ENCODE results near the gene KCNK2. TPM values are rescaled to one million over a fixed set of nuclear protein-coding genes. Genes with fewer than 3 reads are reported as not detected.

Gene KCNK2
- total RNA-seq, 4 donors from 2014 or later: 1.4 to 8.2 (median 5.2) TPM

DNA sequence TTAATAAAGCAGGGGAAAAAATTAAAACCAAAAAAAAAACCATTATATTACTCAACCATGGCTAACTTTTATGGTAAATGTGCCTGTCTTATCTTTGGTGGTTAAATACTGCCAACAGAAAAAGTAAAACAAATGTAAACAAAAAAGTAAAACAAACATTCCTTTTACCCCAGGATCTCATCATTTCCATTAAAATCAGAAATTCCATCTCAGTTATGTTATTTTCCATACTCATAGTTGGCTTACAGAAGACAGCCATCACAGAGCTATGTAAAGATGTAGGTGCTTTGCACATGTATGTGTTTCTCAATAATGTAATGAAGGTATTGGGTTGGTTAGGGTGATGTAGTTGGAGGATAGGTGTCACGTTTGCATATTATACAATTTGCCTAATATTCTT is 185.0 kb downstream of the KCNK2 start:
- H3K4me1 ChIP-seq: no peaks in the 10 kb centered on the region
- no peak overlapping the region for H3K4me3 ChIP-seq

DNA sequence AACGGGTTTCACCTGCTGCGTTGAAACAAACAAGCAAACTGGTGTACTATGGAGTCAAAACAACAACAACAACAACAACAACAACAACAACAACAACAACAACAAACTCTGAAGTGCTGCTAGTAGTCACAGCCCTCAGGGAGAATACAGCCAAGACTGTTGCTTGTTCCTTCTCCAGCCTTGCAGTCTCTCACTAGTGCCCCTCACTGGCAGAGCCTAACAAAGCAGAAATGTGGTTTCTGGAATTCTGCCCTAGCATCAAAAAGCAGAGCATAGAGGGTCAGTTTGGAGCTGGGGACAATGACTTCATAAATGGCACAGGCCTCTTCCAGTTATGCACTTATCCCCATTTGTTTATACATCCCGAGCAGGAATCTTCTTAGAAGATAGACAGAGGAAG is 187.4 kb downstream of the KCNK2 start:
- Histone ChIP-seq H3K27me3 (no peaks in the 10 kb centered on the region), H3K4me1 (no peaks in the 10 kb centered on the region), H3K36me3 (no peaks in the 10 kb centered on the region), H3K4me3 (no peak overlapping the region), H3K9me3 (no peaks in the 10 kb centered on the region), H3K27ac (no peak overlapping the region)
- no peak for DNase-seq (ENCODE audit: low spot score in 2 of 2)
- 61% methylated on average over 3 of the region's 3 CpGs for WGBS
- TF ChIP-seq POLR2AphosphoS5 (IDR thresholded peaks at IDR 0.05) (no peak), EP300 (IDR thresholded peaks at IDR 0.05) (no peak), POLR2A (IDR thresholded peaks at IDR 0.05) (no peak)
- TF ChIP-seq, protein P1, sequence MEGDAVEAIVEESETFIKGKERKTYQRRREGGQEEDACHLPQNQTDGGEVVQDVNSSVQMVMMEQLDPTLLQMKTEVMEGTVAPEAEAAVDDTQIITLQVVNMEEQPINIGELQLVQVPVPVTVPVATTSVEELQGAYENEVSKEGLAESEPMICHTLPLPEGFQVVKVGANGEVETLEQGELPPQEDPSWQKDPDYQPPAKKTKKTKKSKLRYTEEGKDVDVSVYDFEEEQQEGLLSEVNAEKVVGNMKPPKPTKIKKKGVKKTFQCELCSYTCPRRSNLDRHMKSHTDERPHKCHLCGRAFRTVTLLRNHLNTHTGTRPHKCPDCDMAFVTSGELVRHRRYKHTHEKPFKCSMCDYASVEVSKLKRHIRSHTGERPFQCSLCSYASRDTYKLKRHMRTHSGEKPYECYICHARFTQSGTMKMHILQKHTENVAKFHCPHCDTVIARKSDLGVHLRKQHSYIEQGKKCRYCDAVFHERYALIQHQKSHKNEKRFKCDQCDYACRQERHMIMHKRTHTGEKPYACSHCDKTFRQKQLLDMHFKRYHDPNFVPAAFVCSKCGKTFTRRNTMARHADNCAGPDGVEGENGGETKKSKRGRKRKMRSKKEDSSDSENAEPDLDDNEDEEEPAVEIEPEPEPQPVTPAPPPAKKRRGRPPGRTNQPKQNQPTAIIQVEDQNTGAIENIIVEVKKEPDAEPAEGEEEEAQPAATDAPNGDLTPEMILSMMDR (IDR thresholded peaks at IDR 0.05): no peak

More for the DNA sequence above, 185.0 kb downstream of the KCNK2 start:
- WGBS: 73% methylated on average over 1 of the region's 1 CpG
- no peak for DNase-seq (ENCODE audit: low spot score in 2 of 2)
- Histone ChIP-seq H3K36me3 (no peaks in the 10 kb centered on the region), H3K27me3 (no peaks in the 10 kb centered on the region), H3K27ac (no peak overlapping the region), H3K9me3 (no peaks in the 10 kb centered on the region)
- TF ChIP-seq EP300 (IDR thresholded peaks at IDR 0.05): no peak
- TF ChIP-seq POLR2A (IDR thresholded peaks at IDR 0.05): no peak
- TF ChIP-seq POLR2AphosphoS5 (IDR thresholded peaks at IDR 0.05): no peak
- TF ChIP-seq, protein P1 (IDR thresholded peaks at IDR 0.05): no peak

DNA sequence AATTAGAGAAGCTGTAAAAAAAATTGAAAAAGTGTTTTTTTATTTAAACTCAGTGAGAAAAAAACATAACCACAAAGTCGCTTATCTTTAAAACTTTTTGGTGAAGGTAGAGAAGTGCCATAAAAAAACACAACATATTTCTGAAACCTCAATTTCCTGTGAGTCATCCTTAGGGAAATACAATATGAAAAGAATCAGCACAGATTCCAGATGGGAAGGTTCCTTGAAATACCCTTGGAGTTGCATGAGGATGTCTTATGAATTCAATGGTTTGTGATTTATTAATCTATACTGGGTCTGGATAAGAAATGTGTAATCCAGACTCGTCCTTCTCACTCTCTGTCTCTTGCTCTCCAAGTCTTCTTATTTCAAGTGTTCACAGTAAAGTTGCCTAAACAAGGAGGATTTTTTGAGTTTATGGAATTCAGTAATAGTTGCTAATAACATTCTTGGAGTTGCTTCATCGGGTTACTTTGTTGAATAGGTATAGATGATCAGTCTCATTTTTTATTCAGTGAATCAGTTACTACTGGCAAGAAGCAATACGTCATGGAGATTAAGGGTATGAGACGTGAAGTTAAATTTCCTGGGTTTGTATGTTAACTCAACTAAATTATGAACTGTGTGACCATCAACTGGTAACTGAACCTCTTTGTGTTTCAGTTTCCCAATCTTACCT is 191.4 kb downstream of the KCNK2 start:
- no peak for DNase-seq (ENCODE audit: low spot score in 2 of 2)
- WGBS: 71% methylated on average over 5 of the region's 5 CpGs

DNA sequence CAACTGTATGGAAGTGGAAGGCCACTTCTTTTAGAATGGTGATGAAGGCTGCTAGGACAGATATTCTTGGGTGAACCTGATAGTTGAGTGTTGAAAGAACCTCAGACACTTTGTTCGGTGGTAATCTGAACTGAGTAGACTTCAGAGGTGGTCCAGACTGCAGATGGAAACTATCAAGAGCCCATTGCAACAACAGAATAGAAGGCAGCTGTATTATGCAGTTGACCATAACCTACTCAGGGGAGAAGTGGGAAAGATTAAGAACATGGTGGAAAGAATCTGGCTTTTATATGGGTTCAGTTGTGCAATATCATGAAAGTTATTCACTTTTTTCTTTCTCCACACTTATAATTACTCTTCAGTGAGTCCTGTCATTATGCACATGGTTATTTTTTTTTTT is 194.0 kb downstream of the KCNK2 start:
- Histone ChIP-seq H3K4me3 (no peak overlapping the region), H3K36me3 (no peaks in the 10 kb centered on the region), H3K27ac (no peak overlapping the region), H3K9me3 (no peaks in the 10 kb centered on the region), H3K4me1 (no peaks in the 10 kb centered on the region), H3K27me3 (no peaks in the 10 kb centered on the region)
- DNase-seq (ENCODE audit: low spot score in 2 of 2): no peak
- TF ChIP-seq EP300 (IDR thresholded peaks at IDR 0.05) (no peak), POLR2AphosphoS5 (IDR thresholded peaks at IDR 0.05) (no peak), POLR2A (IDR thresholded peaks at IDR 0.05) (no peak)
- TF ChIP-seq, protein P1 (IDR thresholded peaks at IDR 0.05): no peak
- WGBS: 72% methylated on average over 1 of the region's 1 CpG

More for the DNA sequence above, 191.4 kb downstream of the KCNK2 start:
- H3K27me3 ChIP-seq: no peaks in the 10 kb centered on the region
- no peak overlapping the region for H3K4me3 ChIP-seq
- TF ChIP-seq POLR2AphosphoS5 (IDR thresholded peaks at IDR 0.05) (no peak), EP300 (IDR thresholded peaks at IDR 0.05) (no peak), POLR2A (IDR thresholded peaks at IDR 0.05) (no peak)
- TF ChIP-seq, protein P1 (IDR thresholded peaks at IDR 0.05): no peak
- no peak overlapping the region for H3K27ac ChIP-seq
- H3K36me3 ChIP-seq: no peaks in the 10 kb centered on the region
- H3K4me1 ChIP-seq: no peaks in the 10 kb centered on the region
- no peaks in the 10 kb centered on the region for H3K9me3 ChIP-seq

DNA sequence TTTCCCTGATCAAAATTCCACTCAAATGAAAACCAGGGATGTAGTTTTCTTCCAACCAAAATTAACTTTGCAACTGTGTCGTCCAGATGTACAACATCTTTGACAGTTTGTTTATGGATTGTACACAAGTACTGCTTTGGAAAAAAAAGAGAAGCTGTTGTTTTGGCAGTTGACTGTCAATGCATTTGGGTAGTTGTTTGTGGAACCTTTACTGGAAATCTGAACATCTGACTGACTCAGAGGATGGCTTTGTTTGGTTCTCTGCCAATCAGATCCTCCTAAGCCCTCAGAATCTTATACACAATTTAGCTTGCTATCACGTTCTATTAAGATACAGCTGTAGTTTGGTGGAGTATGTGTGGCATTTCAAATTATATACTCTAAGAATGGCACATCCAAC is 195.0 kb downstream of the KCNK2 start:
- Histone ChIP-seq H3K4me3 (no peak overlapping the region), H3K27ac (no peak overlapping the region), H3K36me3 (no peaks in the 10 kb centered on the region), H3K27me3 (no peaks in the 10 kb centered on the region), H3K9me3 (no peaks in the 10 kb centered on the region), H3K4me1 (no peaks in the 10 kb centered on the region)
- 42% methylated on average over 2 of the region's 2 CpGs for WGBS
- no peak for DNase-seq (ENCODE audit: low spot score in 2 of 2)
- no peak for TF ChIP-seq EP300 (IDR thresholded peaks at IDR 0.05)
- TF ChIP-seq POLR2A (IDR thresholded peaks at IDR 0.05): no peak
- TF ChIP-seq POLR2AphosphoS5 (IDR thresholded peaks at IDR 0.05): no peak
- TF ChIP-seq, protein P1 (IDR thresholded peaks at IDR 0.05): no peak

Data from suprapubic skin (tissue), 4 donors.